C4-2B (cell line): ENCODE measurements around the gene TRH.

ENCODE experiments used
- H3K27ac ChIP-seq: fragments of 450-650 bp; 2 replicates; pipeline ENCODE4 v1.5.1; 2017
- CTCF ChIP-seq: fragments of 450-650 bp; conservative IDR thresholded peaks from 2 replicates; pipeline ENCODE4 v1.5.1; 2017; ENCODE audit warnings: mild to moderate bottlenecking
- ZFX ChIP-seq: fragments of 450-650 bp; IDR thresholded peaks from 2 replicates; pipeline ENCODE4 v1.6.1; 2017

The TRH gene

GRCh38 chr3:129974564-129974832 lies at the start of gene TRH:
Gene TRH (plus strand): TSS chr3:129974720. CDS start chr3:129975817, 1,097 bp downstream.
- no peak within 1 kb of the TSS for H3K27ac ChIP-seq
- TF ChIP-seq ZFX (no peak), CTCF (no peak)

GRCh38 chr3:129927072-129927471 lies 47.4 kb upstream of the TRH start:
- TF ChIP-seq CTCF (no peak), ZFX (no peak)
- H3K27ac ChIP-seq, result no peak overlapping the region

- TF ChIP-seq ZFX (no peak), CTCF (no peak)
- no peak overlapping the region for H3K27ac ChIP-seq
Measured at GRCh38 chr3:129929383-129929782, 45.1 kb upstream of the TRH start.

- H3K27ac ChIP-seq, result no peak overlapping the region
- TF ChIP-seq CTCF, result no peak
- TF ChIP-seq ZFX, result no peak
Measured at GRCh38 chr3:129933471-129933870, 41.0 kb upstream of the TRH start.

GRCh38 chr3:129934234-129935123 lies 40.0 kb upstream of the TRH start:
- TF ChIP-seq CTCF (peak; percentile 97), ZFX (no peak)
- H3K27ac ChIP-seq, result no peak overlapping the region

- no peak for TF ChIP-seq ZFX
- no peak for TF ChIP-seq CTCF
- H3K27ac ChIP-seq, result no peak overlapping the region
Measured at GRCh38 chr3:129936757-129937156, 37.8 kb upstream of the TRH start.

- no peak for TF ChIP-seq CTCF
- TF ChIP-seq ZFX, result no peak
- H3K27ac ChIP-seq, result no peak overlapping the region
Measured at GRCh38 chr3:129937717-129938116, 36.8 kb upstream of the TRH start.
